ENCODE results near the gene RILP.

DNA sequence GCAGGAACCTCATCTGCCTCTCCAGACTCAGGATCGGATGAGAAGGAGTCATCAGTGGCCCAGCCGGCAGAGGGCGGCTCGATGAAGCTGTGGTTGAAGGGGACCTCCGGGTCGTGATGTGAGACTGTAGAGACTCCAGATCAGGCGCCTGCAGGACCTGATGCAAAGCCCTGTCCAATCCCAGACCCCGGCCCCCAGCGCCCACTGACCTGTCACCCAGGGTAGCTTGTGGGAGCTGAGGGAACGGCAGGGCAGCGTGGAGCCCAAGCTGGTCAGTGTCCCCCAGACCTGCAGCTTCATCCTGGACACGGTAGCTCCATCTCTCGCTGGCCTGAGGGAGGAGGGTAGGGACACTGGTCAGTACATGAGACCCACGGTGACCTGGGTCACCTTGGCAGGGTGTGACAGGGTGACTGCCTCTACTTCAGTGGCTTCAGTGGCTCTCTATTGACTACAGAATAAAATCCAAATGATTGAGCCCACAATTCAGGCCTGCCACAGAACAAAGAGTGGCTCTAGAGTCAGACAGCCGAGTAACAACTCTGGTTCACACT lies 12.9 kb downstream of the RILP start:
- TF ChIP-seq, protein P1, sequence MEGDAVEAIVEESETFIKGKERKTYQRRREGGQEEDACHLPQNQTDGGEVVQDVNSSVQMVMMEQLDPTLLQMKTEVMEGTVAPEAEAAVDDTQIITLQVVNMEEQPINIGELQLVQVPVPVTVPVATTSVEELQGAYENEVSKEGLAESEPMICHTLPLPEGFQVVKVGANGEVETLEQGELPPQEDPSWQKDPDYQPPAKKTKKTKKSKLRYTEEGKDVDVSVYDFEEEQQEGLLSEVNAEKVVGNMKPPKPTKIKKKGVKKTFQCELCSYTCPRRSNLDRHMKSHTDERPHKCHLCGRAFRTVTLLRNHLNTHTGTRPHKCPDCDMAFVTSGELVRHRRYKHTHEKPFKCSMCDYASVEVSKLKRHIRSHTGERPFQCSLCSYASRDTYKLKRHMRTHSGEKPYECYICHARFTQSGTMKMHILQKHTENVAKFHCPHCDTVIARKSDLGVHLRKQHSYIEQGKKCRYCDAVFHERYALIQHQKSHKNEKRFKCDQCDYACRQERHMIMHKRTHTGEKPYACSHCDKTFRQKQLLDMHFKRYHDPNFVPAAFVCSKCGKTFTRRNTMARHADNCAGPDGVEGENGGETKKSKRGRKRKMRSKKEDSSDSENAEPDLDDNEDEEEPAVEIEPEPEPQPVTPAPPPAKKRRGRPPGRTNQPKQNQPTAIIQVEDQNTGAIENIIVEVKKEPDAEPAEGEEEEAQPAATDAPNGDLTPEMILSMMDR (IDR thresholded peaks at IDR 0.05): no peak
- no peak for TF ChIP-seq POLR2A (IDR thresholded peaks at IDR 0.05)

Data from tibial nerve (tissue), 3 donors.